Epithelial cell of esophagus (primary cell): ENCODE results near the gene GMCL1.

ENCODE experiments used
- DNase-seq: peaks from one replicate; pipeline ENCODE4 v3.0.0; 2010; ENCODE audit warnings: low read depth
- H3K4me3 ChIP-seq: 2 replicates; pipeline ENCODE4 v1.5.1; 2011; ENCODE audit warnings: mild to moderate bottlenecking, low read length, control low read depth
- TF ChIP-seq, protein P1 (sequence below): IDR thresholded peaks from 2 replicates; pipeline ENCODE4 v1.5.1; 2011; ENCODE audit warnings: low read depth, mild to moderate bottlenecking, low read length, control low read depth, inconsistent platforms; ENCODE audit not compliant: insufficient read depth; ENCODE audit errors: missing control alignments

The GMCL1 gene

DNA sequence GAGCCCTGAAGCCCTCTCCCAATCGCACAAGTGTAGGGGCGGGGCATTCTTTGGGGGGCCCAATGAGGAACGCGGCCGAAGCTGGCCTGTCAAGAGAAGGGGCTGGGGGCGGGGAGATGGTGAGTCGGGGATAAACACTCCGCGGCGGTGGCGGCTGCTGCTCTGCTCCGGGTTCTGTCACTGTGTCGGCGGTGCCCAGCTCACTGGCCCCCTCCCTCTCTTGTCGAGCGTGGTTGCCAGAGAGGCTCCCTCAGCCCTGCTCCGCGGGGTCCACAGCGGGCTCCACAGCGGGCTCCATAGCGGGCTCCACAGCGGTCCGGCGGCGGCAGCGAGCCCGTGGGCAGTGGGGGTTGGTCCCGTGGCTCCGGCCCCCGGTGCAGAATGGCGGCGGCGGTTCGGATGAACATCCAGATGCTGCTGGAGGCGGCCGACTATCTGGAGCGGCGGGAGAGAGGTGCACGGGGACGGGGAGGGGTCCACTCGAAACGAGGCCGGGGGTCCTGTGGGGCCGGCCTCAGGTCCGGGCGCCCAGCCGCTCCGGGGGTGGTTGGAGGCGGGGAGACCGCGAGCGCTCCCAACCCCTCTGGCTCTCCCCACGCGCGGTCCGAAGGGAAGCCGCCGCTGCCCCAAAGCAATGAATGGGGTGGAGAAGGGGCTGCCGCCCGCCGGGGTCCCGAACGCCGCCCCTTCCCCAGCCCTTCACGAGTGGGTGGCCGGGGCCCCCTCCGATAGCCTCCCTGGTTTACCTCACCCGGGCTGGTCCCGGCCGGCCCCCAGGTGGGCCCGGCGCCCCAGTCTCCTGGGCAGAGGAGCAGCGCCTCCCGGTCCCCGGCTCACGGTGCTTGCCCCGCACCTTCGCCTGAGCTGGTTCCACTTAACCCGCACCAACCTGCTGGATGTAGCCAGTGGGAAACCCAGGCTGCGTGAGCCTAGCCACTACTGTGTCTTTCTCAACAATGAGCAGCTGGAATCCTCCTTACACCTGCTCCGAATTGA lies 85.8 kb downstream of the GMCL1 start, which contains the start of gene MXD1:
MXD1 (plus strand) TSS at position 160 of the 996 bp plus-strand sequence; CDS start at position 382, 222 bp downstream.
- DNase-seq: peak; percentile 34
- H3K4me3 ChIP-seq: peak within 1 kb of the TSS; percentile 63
- TF ChIP-seq, protein P1, sequence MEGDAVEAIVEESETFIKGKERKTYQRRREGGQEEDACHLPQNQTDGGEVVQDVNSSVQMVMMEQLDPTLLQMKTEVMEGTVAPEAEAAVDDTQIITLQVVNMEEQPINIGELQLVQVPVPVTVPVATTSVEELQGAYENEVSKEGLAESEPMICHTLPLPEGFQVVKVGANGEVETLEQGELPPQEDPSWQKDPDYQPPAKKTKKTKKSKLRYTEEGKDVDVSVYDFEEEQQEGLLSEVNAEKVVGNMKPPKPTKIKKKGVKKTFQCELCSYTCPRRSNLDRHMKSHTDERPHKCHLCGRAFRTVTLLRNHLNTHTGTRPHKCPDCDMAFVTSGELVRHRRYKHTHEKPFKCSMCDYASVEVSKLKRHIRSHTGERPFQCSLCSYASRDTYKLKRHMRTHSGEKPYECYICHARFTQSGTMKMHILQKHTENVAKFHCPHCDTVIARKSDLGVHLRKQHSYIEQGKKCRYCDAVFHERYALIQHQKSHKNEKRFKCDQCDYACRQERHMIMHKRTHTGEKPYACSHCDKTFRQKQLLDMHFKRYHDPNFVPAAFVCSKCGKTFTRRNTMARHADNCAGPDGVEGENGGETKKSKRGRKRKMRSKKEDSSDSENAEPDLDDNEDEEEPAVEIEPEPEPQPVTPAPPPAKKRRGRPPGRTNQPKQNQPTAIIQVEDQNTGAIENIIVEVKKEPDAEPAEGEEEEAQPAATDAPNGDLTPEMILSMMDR: no peak

DNA sequence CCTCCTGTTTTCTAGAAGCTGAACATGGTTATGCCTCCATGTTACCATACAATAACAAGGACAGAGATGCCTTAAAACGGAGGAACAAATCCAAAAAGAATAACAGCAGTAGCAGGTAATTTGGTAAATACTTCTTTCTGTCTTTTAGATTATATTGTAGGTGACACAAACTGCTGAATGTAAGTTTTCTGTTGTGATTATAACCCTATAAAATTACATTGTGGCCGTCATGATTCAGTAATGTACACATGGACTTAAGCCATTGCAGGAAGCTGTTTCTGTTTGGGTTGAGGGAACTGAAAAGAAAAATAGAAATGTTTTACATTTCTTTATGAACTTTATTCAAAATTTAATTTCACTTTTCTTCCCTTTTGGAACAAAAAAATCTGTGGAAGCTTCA lies 86.6 kb downstream of the GMCL1 start:
- H3K4me3 ChIP-seq: peak overlapping the region; percentile 56
- DNase-seq: no peak
- TF ChIP-seq, protein P1: no peak

DNA sequence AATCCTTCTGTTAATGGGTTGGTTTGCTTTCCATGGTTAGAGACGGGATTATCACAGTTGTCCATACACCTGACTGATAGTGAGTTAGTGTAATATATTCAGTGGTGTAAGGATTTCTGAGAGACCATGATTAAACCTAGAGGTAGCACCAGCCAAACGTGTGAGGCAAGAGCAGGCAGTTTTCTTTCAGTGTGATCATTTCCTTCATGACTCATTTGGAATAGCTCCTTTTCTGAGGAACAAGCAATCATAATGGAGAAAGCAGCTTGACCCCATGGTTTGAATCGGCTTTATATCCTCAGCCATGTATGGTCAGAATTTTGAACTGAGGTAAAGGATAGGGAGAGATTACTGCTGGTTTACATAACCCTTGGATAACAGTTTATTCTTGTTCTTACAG lies 88.4 kb downstream of the GMCL1 start:
- H3K4me3 ChIP-seq: no peak overlapping the region
- DNase-seq: peak; percentile 89

DNA sequence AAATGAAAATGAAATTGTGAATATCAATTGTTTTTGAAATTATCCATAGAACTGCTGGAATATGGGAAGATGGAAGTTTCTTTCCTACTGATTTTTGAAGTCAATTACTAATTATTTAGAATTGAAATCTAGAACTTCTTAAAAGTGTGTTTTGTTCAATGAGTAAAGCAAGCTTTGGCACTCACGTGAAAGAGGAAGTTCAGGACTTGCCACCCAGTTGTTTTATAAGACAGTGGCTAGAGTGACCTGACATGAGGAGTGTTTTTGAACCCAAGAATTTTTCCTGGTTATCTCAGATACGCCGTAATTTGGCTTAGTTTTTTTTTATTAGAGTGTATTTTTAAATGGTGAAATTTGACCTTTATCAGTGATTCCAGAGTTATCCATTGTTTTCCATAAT lies 88.9 kb downstream of the GMCL1 start:
- H3K4me3 ChIP-seq: no peak overlapping the region
- no peak for DNase-seq
- TF ChIP-seq, protein P1: no peak

More for the DNA sequence above, 88.4 kb downstream of the GMCL1 start:
- TF ChIP-seq, protein P1: no peak

DNA sequence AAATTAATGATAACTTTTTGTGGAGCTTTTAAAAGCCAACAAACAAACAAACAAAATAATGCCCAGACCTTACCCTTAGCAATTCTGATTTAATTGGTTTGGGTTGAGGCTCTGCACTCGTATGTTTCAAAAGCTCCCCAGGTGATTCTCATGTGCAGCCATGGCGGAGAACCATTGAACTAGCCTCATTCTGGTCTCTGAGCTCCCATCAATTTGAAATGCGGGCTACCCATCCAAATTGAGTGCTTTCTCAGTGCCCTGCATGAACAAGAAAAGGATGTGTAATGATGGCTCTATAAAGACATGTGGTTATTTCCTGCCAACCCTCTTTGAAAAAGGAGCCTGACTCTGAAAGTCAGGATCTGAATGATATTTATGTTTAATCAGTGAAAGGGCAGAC lies 93.7 kb downstream of the GMCL1 start:
- no peak overlapping the region for H3K4me3 ChIP-seq
- TF ChIP-seq, protein P1: no peak
- DNase-seq: no peak

DNA sequence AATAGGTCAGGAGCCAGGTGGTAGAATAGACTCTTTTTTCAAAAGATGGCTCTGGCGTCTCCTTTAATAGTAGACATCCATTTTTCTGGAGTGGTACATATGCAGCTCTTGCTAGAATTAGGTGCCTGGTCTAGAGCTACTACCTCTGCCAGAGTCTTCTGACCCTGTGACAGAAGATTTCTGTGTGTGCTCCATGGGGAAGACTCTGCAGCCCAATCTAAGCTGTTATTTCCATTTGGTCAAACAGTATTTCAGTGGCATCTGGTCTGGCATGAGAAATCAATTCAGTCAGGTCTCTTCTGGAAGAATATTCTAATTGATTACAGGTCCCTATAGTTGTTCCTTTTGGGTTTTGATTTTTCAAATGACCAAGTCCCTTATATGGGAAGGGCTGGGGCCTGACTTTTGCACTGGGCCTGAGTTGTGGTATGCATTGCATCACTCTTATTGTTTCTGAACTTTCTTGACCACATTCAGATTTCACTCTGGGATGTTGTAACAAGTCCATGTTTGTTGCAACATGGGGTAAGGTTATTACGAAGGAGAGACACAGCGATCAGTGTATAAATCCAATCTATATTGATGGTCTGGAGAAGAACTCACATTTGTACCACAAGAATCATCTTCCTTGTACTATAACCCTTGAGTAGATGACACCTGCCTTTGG lies 97.5 kb downstream of the GMCL1 start:
- DNase-seq: peak; percentile 69
- no peak overlapping the region for H3K4me3 ChIP-seq
- TF ChIP-seq, protein P1: no peak
